NCI-H1105 treated with DMSO at 0.1 percent for 48 hours (cell line): ENCODE results near the gene HOXD9.

ENCODE experiments used
- DNase-seq: peaks from one replicate; lab custom pipeline; 2025; lab: John Stamatoyannopoulos, UW

Gene HOXD9

DNA sequence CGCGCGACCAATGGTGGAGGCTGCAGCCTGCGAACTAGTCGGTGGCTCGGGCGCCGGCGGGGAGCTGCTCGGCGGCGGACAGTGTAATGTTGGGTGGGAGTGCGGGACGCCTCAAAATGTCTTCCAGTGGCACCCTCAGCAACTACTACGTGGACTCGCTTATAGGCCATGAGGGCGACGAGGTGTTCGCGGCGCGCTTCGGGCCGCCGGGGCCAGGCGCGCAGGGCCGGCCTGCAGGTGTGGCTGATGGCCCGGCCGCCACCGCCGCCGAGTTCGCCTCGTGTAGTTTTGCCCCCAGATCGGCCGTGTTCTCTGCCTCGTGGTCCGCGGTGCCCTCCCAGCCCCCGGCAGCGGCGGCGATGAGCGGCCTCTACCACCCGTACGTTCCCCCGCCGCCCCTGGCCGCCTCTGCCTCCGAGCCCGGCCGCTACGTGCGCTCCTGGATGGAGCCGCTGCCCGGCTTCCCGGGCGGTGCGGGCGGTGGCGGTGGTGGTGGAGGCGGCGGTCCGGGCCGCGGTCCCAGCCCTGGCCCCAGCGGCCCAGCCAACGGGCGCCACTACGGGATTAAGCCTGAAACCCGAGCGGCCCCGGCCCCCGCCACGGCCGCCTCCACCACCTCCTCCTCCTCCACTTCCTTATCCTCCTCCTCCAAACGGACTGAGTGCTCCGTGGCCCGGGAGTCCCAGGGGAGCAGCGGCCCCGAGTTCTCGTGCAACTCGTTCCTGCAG, at the start of gene HOXD9:
Gene HOXD9, plus strand, starts transcription at position 37 of the 728 bp plus-strand sequence. Its CDS starts 50 bp downstream, at position 87.
- no peak for DNase-seq

- DNase-seq, result no peak
These were observed 49.3 kb upstream of the HOXD9 start for GRCh38 chr2:176072951-176073904.

DNA sequence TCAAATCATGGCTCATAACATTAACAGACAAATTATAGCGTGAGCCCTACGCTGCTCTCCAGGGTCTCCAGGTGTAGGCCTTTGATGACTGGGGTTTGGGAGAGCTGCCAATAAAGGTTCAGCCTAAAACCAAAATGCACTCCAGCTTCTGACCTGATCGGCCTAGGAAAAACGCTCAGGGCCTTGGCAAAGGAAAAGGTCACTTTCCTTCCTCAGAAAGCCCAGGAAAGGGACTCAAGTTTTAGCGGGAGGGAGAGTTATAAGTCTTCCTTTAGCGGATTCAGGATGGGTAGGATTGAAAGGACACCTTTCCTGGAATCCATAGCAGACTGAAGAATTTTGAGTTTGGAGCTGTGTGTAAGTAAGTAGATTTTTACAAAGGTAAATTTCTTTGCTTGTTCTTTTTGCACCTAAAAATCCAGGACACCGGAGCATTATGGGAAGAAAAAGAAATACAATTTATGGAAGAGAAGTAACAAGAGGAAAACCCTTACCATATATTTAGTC, 47.5 kb upstream of the HOXD9 start:
- DNase-seq, result peak; percentile 76

DNA sequence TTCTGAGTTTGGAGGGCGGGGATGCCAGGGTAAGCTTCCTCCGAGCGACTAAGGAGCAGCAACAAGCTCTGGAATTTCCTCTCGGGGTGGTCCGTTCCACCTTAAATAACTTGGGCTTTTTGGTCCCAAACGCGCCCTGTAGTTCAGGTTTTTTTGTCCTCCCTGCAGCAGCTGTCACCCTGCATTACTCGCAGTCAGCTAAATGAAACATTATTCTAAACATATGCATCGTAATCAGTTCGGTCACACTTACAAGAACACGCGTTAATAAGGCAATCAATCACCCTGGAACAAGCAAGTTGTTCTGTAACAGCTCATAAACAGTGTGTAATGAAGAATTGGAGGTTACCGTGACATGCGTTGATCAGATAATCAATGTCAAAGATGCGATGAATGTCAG, 47.0 kb upstream of the HOXD9 start:
- DNase-seq, result no peak

GRCh38 chr2:176076063-176076462, 46.5 kb upstream of the HOXD9 start:
- no peak for DNase-seq

- no peak for DNase-seq
These were observed 45.7 kb upstream of the HOXD9 start for GRCh38 chr2:176076796-176077195.

DNA sequence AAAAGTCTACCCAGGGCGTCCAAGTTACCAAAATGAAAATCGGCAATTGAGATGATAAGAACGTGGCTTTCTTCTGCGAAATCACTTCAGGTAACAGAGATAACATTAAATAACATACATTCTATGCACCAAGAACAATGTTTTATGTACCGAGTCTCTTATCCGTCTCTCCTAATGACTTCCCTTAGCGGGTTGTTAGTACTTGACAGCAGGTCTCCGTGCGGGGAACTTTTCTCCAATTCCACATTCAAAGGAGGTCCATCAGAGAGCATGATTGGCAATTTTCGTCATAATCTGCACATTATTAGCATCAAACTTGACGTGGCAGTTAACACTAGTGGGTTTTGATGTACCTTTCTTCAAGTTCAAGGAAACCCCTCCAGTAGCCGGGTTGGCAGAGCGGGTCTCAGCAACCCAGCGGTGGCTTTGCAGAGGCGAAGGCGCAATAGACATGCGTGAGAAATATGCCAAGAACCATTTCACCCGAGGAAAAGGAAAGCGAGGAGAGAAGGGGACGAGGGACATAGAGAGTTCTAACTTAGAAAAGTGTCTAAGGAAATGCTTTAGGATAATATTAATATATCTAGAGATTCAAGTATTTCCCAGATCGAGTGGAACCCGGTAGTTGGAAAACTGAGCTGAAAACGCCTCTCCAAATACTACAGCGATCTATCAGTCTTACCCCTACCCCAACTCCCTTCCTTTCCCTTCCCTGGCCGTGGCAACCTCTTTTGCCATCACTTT, 43.8 kb upstream of the HOXD9 start:
- DNase-seq, result no peak

GRCh38 chr2:176079285-176079830, 43.2 kb upstream of the HOXD9 start:
- no peak for DNase-seq

DNA sequence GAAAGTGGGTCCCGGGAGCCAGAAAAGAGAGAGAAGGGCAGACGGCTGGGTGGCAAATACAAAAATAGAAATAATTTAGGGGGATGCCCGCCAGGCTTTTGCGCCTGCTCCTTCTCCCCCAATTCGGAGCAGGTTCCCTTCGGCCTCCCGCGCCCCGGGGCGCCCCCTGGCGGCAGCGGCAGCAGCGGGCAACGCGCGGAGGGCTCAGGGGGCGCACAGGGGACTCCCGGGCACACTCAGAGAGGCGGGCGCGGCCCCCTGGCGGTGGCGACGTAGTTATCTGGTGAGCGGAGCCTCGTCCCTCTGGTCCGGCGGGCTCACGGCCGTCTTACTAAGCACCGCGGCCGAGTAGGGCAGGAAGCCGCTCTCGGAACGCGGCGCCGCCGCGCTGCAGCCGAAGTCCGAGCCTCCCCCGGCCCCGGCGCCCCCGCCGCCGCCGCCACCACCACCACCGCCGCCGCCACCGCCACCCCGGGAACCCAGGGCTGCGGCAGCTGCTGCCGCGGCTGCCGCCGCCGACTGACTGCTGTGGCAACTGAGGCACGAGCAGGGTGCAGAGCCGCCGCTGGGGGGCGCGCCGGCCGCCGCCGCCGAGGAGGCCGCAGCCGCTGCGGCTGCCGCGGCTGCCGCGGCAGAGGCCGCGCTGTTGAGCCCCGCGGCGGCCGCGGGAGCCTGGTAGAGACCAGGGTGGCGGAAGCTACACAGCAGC, 42.5 kb upstream of the HOXD9 start:
- DNase-seq, result no peak

GRCh38 chr2:176080540-176081375, 41.8 kb upstream of the HOXD9 start:
- no peak for DNase-seq

DNA sequence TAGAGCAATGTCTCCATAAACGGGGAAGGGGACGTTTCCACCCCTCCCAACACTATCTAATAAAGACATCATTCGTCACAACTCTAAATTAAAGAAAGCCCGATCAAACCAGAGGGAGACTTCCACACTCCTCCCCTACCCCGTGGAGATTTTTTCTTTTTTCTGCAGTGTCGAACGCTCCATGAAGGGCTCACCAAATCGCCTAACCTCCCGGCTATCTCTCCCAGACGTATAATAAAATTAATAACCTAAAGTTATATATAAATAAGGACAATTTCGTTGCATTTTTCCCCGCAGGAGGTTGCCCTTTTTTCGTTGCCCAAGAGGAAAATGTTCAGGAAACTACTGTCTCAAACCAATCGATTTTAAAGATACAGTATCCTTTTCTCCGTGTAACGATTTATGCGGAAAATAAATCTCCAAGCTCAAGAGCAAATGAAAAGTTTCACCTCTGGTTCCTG, 41.1 kb upstream of the HOXD9 start:
- no peak for DNase-seq

DNA sequence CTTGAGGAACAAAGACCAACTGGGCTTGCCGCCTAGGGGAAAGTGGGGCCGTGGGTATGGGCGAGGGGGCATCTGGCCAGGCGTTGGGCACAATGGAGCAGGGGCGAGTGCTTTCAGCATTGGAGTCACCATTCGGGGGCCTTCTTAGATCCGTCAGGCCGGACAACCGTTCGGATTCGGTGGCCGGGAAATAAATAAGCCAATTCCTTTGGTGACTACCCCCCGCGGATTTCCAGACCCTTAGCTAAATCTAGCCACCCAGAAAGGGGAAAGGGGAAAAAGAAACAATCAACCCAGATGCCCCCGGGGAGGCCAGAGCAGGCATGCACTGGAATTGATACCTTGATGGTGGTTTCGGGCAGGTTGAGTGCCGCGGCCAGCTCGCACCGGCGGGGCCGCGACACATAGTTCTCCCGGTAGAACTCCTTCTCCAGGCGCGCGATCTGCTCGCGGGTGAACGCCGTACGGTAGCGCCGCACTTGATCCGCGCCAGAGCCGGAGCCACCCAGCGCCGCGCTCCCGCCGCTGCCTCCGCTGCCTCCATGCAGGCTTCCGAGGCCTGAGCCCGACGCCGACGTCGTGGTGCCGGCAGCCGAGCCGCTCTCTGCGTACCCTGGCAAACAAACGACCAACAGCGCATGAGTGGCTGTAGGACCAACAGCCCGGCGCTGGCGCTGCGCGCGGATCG, 40.5 kb upstream of the HOXD9 start:
- no peak for DNase-seq

DNA sequence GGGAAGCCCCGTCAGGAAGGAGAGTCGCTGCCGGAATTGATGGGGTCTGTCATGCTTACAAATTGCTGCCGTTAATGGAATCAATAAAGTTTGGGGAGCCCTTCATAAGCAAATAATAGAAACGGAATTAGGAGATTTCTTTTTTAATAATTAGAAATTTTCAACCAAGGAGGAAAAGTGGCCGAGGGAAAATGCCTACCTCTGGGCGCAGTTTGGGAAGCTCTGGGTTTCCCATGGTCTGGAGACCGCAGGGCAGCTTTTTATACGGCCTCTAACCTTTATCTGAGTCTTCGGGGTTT, 40.0 kb upstream of the HOXD9 start:
- DNase-seq, result no peak

DNA sequence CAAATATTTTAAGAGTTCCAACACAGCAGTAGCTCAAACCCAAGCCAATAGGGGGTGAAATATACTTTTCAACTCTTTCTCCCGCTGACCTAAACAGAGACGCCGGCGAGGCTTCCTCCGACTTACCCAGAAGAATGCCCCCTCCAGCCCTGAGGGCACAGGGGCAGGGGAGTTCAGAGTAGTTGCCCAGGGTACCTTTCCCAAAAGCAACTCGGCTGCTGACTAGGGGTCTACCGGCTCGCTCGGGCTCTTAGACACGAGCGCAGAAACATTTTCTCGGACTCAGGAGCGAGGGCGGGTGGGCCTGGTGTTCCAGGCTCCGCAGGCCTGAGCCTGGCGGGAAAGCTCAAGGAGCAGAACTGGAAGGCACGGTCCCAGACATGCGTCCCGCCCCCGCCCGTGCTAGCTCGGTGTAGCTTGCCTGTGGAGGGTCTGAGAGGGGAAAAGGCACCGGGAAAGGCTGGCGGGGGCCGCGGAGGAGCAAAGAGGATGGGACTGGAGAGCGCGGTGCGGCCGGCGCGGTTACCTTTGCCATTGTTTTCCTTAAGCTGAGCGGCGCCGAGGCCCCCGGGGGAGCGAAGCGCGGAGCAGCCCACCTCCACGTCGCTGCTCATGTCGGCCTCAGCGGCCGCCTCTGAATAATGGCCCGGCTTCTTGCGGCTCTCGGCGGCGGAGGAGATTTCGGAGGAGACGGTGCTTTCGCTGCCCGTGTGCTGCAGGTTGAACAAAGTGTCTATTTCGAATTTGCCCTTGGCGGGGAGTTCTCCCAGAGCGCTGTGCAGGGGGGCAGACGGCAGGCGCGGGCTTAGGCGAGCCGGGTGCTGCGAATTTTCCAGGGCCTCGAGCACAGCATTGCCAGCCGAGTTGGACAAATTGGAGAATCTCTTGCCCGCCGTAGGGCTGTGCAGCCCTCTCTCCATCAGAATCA, 39.4 kb upstream of the HOXD9 start:
- DNase-seq, result no peak

DNA sequence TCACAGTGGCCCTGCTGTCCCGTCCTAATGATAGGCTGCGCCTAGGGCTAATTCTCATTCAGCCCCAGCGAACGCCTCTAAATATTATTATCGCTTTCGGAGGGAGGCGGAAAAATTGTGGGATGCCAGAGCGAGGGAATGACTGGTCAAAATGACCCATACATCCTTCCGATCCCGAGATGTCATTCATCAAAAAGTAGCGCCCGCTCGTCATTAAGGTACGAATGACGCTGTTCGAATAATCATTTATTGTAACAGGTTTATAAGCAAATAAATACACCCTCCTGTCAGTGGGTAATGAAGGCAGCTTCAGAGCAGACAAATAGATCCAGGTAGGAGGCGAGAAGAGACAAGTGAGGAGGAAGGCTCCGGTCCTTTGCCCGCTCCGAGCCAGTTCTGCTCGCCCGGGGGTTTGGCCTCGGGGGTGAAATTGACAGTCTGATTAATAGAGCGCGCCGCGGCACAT, 38.7 kb upstream of the HOXD9 start, which contains the start of gene EVX2:
Gene EVX2, minus strand, starts transcription at position 167 of the 466 bp plus-strand sequence. CDS start 186 bp downstream, outside the sequence.
- no peak for DNase-seq

DNA sequence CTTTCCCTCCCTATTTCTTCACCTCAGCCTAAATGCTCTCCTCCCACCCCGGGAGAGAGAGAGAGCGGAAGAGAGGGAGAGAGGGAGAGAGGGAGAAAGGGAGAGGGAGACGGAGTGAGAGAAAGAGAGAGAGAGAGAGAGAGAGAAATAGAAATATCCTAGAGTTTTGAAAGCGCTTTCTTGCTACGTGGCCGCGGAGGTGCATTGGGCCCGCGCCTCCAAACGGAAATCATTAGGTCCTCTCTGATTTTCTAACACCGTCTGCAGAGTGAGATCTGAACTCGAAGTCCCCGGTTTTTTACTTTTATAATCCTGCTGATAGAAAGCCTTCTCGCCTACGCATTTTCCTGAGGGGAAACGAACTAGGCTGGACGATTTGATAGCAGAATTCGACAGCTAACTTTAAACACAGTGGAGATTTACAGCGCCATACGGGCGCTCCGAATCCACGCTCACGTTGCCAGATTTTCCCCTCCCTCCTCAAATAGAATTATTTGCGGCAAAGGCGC, 37.9 kb upstream of the HOXD9 start:
- DNase-seq, result no peak

- DNase-seq, result no peak
These were observed 37.3 kb upstream of the HOXD9 start for GRCh38 chr2:176085120-176085788.
